ENCODE data around the gene BLCAP.
"Not testable (repeated sequence)": the region's sequence is repeated elsewhere in the genome, so short reads cannot be mapped to it uniquely, and the experiment has no call there.

Gene BLCAP

DNA sequence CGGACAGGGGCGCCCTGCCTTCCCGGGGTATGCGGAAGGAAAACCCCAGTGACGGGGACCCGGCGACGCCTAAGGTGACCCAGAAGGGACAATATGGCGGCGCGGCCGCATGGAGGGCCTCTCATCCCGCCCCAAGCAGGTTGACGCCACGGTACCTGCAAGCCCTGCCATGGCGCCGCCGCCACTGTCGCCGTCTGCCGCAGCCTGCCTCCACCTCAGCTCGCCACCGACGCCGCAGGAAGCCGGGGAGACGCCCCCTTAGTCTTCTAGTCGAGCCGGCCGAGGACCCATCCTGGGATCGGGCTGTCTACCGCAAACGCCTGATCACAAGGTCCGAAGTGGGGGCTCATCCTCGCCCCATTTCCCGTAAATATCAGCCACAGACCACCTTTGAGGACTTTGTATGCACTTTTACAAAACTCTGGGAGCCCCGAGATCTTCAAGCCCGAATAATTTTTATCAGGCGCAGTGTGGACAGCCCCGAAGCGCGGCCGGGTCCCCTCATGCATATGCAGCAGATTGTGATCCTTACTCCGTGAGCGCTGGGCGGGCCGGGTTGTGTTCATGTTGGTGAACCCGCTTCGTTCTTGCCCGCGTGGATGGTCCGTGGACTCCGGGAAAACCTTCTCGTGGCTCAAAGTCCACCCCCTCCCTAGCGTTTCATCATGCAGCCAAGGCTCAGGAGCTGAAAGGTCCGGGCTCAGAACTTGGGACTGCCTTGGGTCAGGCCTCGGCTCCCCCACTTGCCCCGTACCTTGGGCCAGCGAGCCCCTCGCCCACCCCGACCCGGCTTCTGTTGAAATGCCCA lies at the start of gene BLCAP:
Gene BLCAP, minus strand, starts transcription at position 239 of the 808 bp plus-strand sequence. CDS start 8,702 bp downstream, outside the sequence.
- peak; percentile 91 to 95 for DNase-seq

DNA sequence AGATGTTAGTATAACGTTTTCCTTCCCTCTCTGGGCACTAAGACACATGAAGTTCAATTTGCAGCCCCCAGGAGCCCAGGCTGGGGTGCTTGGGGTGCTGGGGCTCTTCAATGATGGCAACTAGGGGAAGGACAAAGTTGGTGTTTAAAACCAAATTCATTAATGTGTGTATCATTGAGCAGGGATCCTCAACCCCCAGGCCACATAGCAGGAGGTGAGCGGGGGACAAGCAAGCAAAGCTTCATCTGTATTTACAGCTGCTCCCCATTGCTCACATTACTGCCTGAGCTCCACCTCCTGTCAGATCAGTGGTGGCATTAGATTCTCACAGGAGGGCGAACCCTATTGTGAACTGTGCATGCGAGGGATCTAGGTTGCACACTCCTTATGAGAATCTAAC lies 49.8 kb upstream of the BLCAP start:
- not testable (repeated sequence) for DNase-seq

DNA sequence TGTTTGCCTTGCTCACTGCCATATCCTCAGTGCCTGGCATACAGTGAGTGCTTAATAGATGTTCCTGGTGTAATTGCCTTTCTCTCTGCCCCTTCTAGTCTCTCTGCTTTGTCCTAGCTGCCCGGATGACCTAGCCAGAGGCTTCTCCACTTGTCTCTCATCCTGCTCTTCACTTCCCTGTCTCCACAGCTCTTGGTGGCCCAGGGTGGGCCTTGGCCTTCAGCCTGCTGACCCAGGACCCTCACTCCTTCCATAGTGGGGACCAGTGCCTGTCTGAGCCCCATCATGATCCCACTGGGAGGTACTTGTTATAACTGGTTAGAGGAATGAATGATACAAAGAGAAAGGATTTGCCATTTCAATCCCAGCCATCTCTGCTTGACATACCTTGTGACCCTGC lies 49.2 kb upstream of the BLCAP start:
- DNase-seq = no peak

GRCh38 chr20:37575884-37576283 lies 48.2 kb upstream of the BLCAP start:
- no peak for DNase-seq

GRCh38 chr20:37574199-37574890 lies 46.7 kb upstream of the BLCAP start:
- no peak for DNase-seq

- no peak for DNase-seq
Observed at GRCh38 chr20:37573626-37574198, 46.0 kb upstream of the BLCAP start.

DNA sequence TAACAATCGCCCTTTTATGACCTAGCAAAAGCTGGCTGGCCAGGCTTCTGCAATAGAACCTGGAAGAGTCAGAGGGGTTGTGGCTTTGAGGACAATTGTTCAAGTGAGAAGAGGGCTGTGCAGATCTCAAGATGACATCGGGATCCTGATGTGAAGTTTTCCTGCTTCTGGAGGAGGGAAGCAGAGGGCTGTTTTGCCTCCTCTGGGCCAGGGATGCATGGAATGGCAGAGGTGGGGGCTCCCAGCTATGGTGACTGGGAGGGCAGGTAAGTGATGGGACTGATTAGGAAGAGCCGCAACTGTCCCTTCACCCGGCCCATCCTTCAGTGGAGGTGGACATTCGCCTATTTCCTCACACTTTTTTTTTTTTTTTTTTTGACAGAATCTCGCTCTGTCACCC lies 43.4 kb upstream of the BLCAP start:
- no peak for DNase-seq

- no peak for DNase-seq
Observed at GRCh38 chr20:37570419-37570818, 42.7 kb upstream of the BLCAP start.

- no peak for DNase-seq
Observed at GRCh38 chr20:37567671-37568588, 40.3 kb upstream of the BLCAP start.

DNA sequence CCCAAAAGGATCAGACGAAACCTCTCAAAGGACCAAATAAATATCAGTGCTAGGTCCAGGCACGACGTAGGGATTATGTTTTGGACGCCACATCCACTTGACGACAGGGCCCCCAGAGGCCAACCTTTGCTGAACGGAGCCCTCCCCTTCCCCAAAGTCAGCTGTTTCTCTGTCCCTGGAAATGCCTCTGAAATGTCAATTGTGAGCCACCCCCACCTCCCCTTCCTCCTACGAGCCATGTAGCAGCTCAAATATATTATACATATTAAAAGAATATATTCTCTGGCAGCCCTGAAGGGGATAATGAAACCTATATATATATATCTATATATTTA lies 39.6 kb upstream of the BLCAP start:
- no peak for DNase-seq

DNA sequence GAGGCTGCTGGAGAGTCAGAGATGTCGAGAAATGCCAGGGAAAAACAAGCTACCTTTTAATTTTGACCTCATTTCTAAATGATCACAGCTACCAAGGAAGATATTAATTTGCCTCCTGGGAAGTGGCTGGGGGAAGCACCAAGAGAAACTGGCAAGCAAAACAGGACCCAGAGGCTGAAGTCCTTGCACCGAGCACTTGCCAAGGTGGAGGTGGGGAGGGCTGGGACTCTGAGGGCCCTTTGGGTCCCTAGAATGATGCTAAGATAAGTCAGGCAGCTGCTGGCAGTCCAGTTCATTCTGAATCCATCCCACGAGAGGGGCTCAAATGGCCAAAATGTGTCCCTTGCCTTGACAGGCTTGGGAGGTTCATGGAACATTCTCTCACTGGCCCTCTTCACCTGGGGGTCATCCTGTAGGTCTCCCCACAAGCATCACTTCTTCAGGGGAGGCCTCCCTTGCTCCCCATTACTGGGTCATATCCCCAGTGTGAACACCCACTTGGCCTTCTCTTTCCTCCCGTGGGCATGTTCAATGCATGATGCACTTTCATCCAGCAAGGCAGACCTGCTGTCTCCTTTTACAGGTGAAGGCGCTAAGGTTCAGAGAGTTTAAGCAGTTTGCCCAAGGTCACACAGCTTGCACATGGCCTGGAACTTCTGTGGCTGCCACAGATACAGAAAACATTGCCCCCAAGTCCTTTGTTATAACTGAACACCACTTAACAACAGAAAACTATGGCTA lies 39.1 kb upstream of the BLCAP start:
- DNase-seq = no peak

GRCh38 chr20:37565134-37565811 lies 37.6 kb upstream of the BLCAP start:
- no peak for DNase-seq

GRCh38 chr20:37564388-37565133 lies 36.9 kb upstream of the BLCAP start:
- peak; percentile 55 to 65 for DNase-seq

GRCh38 chr20:37564016-37564387 lies 36.3 kb upstream of the BLCAP start:
- DNase-seq = no peak

DNA sequence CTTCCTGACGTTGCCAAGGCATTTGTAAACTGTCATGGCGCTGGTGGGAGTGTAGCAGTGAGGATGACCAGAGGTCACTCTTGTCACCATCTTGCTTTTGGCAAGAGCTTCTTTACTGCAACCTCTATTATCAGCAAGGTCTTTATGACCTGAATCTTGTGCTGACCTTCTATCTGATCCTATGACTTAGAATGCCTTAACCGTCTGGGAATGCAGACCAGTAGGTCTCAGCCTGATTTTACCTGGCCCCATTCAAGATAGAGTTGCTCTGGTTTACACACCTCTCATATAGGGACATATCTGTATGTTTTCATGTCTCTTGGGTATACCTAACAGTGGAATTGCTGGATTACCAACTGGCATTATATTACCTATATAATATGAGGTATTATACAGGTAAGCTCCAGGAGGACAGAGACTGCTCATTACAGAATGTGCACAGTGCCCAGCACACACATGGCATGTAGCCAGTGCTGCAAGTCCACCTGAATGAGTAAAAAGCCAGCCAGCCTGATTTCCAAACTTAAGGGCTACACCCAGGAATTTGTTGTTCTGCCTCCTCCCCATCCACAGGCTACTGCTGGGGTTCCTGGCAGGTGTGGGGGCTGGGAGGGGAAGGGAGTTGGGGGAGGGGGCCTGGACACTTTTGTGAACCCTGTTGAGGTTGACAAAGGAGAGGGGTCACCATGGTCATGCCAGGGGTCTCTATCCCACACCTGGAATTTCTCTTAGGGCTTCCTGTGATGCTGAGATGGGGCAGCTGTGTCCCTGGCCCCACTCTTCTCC lies 35.2 kb upstream of the BLCAP start:
- DNase-seq = no peak

DNA sequence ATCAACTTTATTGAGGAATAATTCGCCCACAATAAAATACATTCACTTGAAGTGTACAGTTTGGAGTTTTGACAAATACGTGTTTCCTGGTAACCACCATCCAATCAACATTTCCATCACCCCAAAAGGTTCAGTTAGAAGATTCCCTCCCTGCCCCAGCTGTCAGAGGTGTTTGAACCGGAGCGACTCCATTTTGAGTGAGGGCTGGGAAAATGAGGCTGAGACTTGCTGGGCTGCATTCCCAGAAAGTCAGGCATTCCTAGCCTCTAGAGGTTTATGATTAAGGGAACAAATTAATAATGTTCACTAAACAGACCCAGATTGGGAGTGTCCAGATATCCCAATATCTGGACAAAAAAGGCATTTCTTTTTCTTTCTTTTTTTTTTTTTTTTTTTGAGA lies 33.0 kb upstream of the BLCAP start:
- no peak for DNase-seq

- no peak for DNase-seq
Observed at GRCh38 chr20:37559312-37560027, 31.8 kb upstream of the BLCAP start.

DNA sequence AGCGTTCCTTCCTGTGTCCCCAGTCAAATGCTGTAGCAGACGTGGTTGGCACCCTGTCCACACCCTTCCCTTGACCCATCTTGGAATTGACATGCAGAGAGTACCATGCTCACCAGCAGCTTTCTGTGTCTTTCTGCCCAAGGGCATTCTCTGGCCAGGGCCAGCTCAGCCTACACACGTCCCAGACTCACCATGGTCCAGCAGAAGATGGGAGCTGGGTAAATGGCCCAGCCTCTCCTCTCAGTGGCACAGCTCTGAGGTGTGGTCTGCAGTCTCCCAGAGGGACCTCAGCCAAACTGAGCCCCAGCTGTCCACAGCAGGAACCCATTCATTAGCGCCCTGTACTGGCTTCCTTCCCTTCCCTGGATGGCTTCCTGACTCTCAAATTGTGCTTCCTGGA lies 31.1 kb upstream of the BLCAP start:
- no peak for DNase-seq

GRCh38 chr20:37558306-37558705 lies 30.6 kb upstream of the BLCAP start:
- no peak for DNase-seq

GRCh38 chr20:37556538-37556937 lies 28.9 kb upstream of the BLCAP start:
- no peak for DNase-seq
